Measurements from ENCODE around the gene PCDHGA2. TPM values are rescaled to one million over a fixed set of nuclear protein-coding genes. Genes with fewer than 3 reads are reported as not detected.
A peak's percentile ranks its signal among the peaks of the same experiment; 100 is the strongest.
"Not testable (repeated sequence)": the region's sequence is repeated elsewhere in the genome, so short reads cannot be mapped to it uniquely, and the experiment has no call there.

PCDHGA2 gene
- total and polyA plus RNA-seq, 2 experiments from 2014 or later: not detected

GRCh38 chr5:141326088-141326854 is 12.3 kb upstream of the PCDHGA2 start:
- Histone ChIP-seq H3K9me2 (replicated peaks; ENCODE audit: insufficient read depth) (no peaks in the 10 kb centered on the region), H2AFZ (no peak overlapping the region), H3K36me3 (replicated peaks; ENCODE audit: insufficient read depth, low read depth) (no peaks in the 10 kb centered on the region), H3K4me3 (no peak overlapping the region), H3K79me2 (no peaks in the 10 kb centered on the region), H3K9me3 (ENCODE audit: low read depth) (peaks cover 11% of the 10 kb centered on the region), H3K4me1 (ENCODE audit: insufficient read depth) (no peaks in the 10 kb centered on the region), H4K20me1 (ENCODE audit: insufficient read depth, poor library complexity, severe bottlenecking) (no peaks in the 10 kb centered on the region), H3K4me2 (no peak overlapping the region), H3K27me3 (no peaks in the 10 kb centered on the region), H3K27ac (no peak overlapping the region)
- TF ChIP-seq EZH2 (IDR thresholded peaks at IDR 0.05; ENCODE audit: borderline replicate concordance): no peak
- TF ChIP-seq CTCF (IDR thresholded peaks at IDR 0.05; ENCODE audit: poor library complexity): peak; percentile 9
- TF ChIP-seq EZH2phosphoT487 (IDR thresholded peaks at IDR 0.05; ENCODE audit: low read depth, severe bottlenecking, unreplicated experiment): no peak
- DNase-seq (ENCODE audit: low spot score): peak; percentile 11
- 52% methylated on average over 27 of the region's 27 CpGs for WGBS (ENCODE audit: low lambda C conversion rate, missing lambda C conversion rate)

- Histone ChIP-seq H3K27me3 (no peaks in the 10 kb centered on the region), H4K20me1 (ENCODE audit: insufficient read depth, poor library complexity, severe bottlenecking) (no peaks in the 10 kb centered on the region), H3K4me1 (ENCODE audit: insufficient read depth) (no peaks in the 10 kb centered on the region), H2AFZ (no peak overlapping the region), H3K4me2 (no peak overlapping the region), H3K36me3 (replicated peaks; ENCODE audit: insufficient read depth, low read depth) (no peaks in the 10 kb centered on the region), H3K9me3 (ENCODE audit: low read depth) (peaks cover 3% of the 10 kb centered on the region), H3K27ac (no peak overlapping the region), H3K79me2 (no peaks in the 10 kb centered on the region), H3K4me3 (no peak overlapping the region), H3K9me2 (replicated peaks; ENCODE audit: insufficient read depth) (no peaks in the 10 kb centered on the region)
- TF ChIP-seq CTCF (IDR thresholded peaks at IDR 0.05; ENCODE audit: poor library complexity): no peak
- no peak for TF ChIP-seq EZH2phosphoT487 (IDR thresholded peaks at IDR 0.05; ENCODE audit: low read depth, severe bottlenecking, unreplicated experiment)
- no peak for TF ChIP-seq EZH2 (IDR thresholded peaks at IDR 0.05; ENCODE audit: borderline replicate concordance)
- DNase-seq (ENCODE audit: low spot score): no peak
- 89% methylated on average over 8 of the region's 8 CpGs for WGBS (ENCODE audit: low lambda C conversion rate, missing lambda C conversion rate)
These were observed 10.3 kb upstream of the PCDHGA2 start for GRCh38 chr5:141328231-141328630.

- Histone ChIP-seq H3K9me3 (ENCODE audit: low read depth) (peaks cover 3% of the 10 kb centered on the region), H3K79me2 (no peaks in the 10 kb centered on the region), H3K4me2 (no peak within 1 kb of the TSS), H3K9me2 (replicated peaks; ENCODE audit: insufficient read depth) (no peaks in the 10 kb centered on the region), H2AFZ (no peak within 1 kb of the TSS), H3K36me3 (replicated peaks; ENCODE audit: insufficient read depth, low read depth) (no peaks in the 10 kb centered on the region), H3K27me3 (no peaks in the 10 kb centered on the region), H3K4me1 (ENCODE audit: insufficient read depth) (no peaks in the 10 kb centered on the region), H3K27ac (no peak within 1 kb of the TSS), H3K4me3 (no peak within 1 kb of the TSS), H4K20me1 (ENCODE audit: insufficient read depth, poor library complexity, severe bottlenecking) (no peaks in the 10 kb centered on the region)
- no peak for TF ChIP-seq EZH2phosphoT487 (IDR thresholded peaks at IDR 0.05; ENCODE audit: low read depth, severe bottlenecking, unreplicated experiment)
- TF ChIP-seq EZH2 (IDR thresholded peaks at IDR 0.05; ENCODE audit: borderline replicate concordance): no peak
- TF ChIP-seq CTCF (IDR thresholded peaks at IDR 0.05; ENCODE audit: poor library complexity): no peak
- WGBS (ENCODE audit: low lambda C conversion rate, missing lambda C conversion rate): 88% methylated on average over 21 of the region's 21 CpGs
- DNase-seq (ENCODE audit: low spot score): no peak
These were observed 8.1 kb upstream of the PCDHGA2 start, which contains the start of gene PCDHGA1 for GRCh38 chr5:141330299-141331080. Gene PCDHGA1, plus strand, starts transcription at chr5:141330514.

GRCh38 chr5:141332571-141332970 is 6.0 kb upstream of the PCDHGA2 start:
- H3K4me3 ChIP-seq; DNase-seq (ENCODE audit: low spot score); H2AFZ ChIP-seq; H3K4me1 ChIP-seq (ENCODE audit: insufficient read depth); H3K36me3 ChIP-seq (replicated peaks; ENCODE audit: insufficient read depth, low read depth); H4K20me1 ChIP-seq (ENCODE audit: insufficient read depth, poor library complexity, severe bottlenecking); H3K9me3 ChIP-seq (ENCODE audit: low read depth); H3K27me3 ChIP-seq; H3K4me2 ChIP-seq; H3K27ac ChIP-seq; H3K79me2 ChIP-seq; H3K9me2 ChIP-seq (replicated peaks; ENCODE audit: insufficient read depth): not testable (repeated sequence)
- whole genome bisulfite sequencing (ENCODE audit: low lambda C conversion rate, missing lambda C conversion rate): 98% methylated on average over 38 of the region's 39 CpGs

GRCh38 chr5:141340781-141341354 is 2.3 kb downstream of the PCDHGA2 start:
- DNase-seq (ENCODE audit: low spot score); H3K36me3 ChIP-seq (replicated peaks; ENCODE audit: insufficient read depth, low read depth); H3K27me3 ChIP-seq; H2AFZ ChIP-seq; H3K9me2 ChIP-seq (replicated peaks; ENCODE audit: insufficient read depth); H3K4me1 ChIP-seq (ENCODE audit: insufficient read depth); H3K9me3 ChIP-seq (ENCODE audit: low read depth); H3K27ac ChIP-seq; H3K4me2 ChIP-seq; H3K4me3 ChIP-seq; H4K20me1 ChIP-seq (ENCODE audit: insufficient read depth, poor library complexity, severe bottlenecking); H3K79me2 ChIP-seq: not testable (repeated sequence)
- WGBS (ENCODE audit: low lambda C conversion rate, missing lambda C conversion rate): 95% methylated on average over 29 of the region's 45 CpGs

Data from hepatocyte (in vitro differentiated cells).